Endothelial cell of umbilical vein (primary cell): Measurements from ENCODE around the gene NAPB. TPM values are rescaled to one million over a fixed set of nuclear protein-coding genes. Genes with fewer than 3 reads are reported as not detected.

Experiments used
- BruUV-seq: library from RNA; stranded (reverse); fragments of 400-500 nt; replicated peaks from 2 replicates; lab custom pipeline; 2021; lab: Mats Ljungman, UMichigan
- CTCF ChIA-PET: fragments of 300-600, 350-600 bp; sonication (Branson Sonifier 250); formaldehyde crosslinking; loops from one replicate; lab custom pipeline; 2021; ENCODE audit warnings: antibody characterized with exemption, inconsistent platforms; lab: Charles Lee
- POLR2A ChIA-PET: fragments of 300-600, 350-600 bp; sonication (Branson Sonifier 250); formaldehyde crosslinking; loops from one replicate; lab custom pipeline; 2021; ENCODE audit warnings: antibody characterized with exemption, inconsistent platforms; lab: Charles Lee
- DNase-seq: peaks from one replicate; pipeline ENCODE4 v3.0.0-alpha.2; 2011; ENCODE audit warnings: low read depth, low spot score
- FAIRE-seq: peaks from 2 replicates; lab custom pipeline; 2011; peaks lifted over from hg19 to GRCh38; lab: Jason Lieb, UNC
- H2AFZ ChIP-seq: 2 replicates; pipeline ENCODE4 v1.6.0; 2012; ENCODE audit warnings: low read depth, low read length, control low read depth, inconsistent platforms
- H3K27ac ChIP-seq: 2 replicates; pipeline ENCODE4 v1.5.1; 2011; ENCODE audit warnings: low read depth, mild to moderate bottlenecking, control low read depth, low read length, moderate library complexity; ENCODE audit not compliant: insufficient read depth
- H3K27me3 ChIP-seq, 2 experiments: 2 replicates each; pipeline versions ENCODE4 v1.6.0 to v1.6.1; 2011; ENCODE audit warnings: low read length in 2 of 2, mixed read lengths in 1 of 2; ENCODE audit not compliant: control insufficient read depth in 2 of 2, insufficient read depth in 2 of 2
- H3K36me3 ChIP-seq, 2 experiments: 2 replicates in 1 of 2; 3 replicates in 1 of 2; pipeline ENCODE4 v1.5.1; 2011; ENCODE audit warnings: low read length in 2 of 2, mild to moderate bottlenecking in 1 of 2, moderate library complexity in 1 of 2; ENCODE audit not compliant: control insufficient read depth in 2 of 2, insufficient read depth in 2 of 2; ENCODE audit errors: extremely low read depth in 1 of 2
- H3K4me1 ChIP-seq: 3 replicates; pipeline ENCODE4 v1.5.1; 2011; ENCODE audit warnings: mild to moderate bottlenecking, low read length; ENCODE audit not compliant: control insufficient read depth, insufficient read depth; ENCODE audit errors: extremely low read depth
- H3K4me2 ChIP-seq: 2 replicates; pipeline ENCODE4 v1.6.1; 2011; ENCODE audit warnings: low read length, control low read depth, mixed read lengths; ENCODE audit not compliant: insufficient read depth
- H3K4me3 ChIP-seq, 3 experiments: fragments of 200-600 bp in 1 of 3; sonication (generic), shearing (Covaris generic) in 1 of 3; replicated peaks in 1 of 3; 2 replicates each; pipeline ENCODE4 v1.5.1; 2011 to 2016; ENCODE audit warnings: control low read depth in 3 of 3, low read length in 3 of 3, mild to moderate bottlenecking in 2 of 3, inconsistent platforms in 1 of 3, low read depth in 1 of 3, moderate library complexity in 1 of 3; ENCODE audit not compliant: insufficient read depth in 1 of 3
- H3K79me2 ChIP-seq: 2 replicates; pipeline ENCODE4 v1.6.0; 2012; ENCODE audit warnings: low read length, inconsistent platforms; ENCODE audit not compliant: control insufficient read depth, insufficient read depth
- H3K9ac ChIP-seq: replicated peaks from 2 replicates; pipeline ENCODE3; 2011; ENCODE audit warnings: low read length, control low read depth; ENCODE audit not compliant: insufficient read depth; ENCODE audit errors: extremely low read depth
- H3K9me1 ChIP-seq: replicated peaks from 3 replicates; pipeline ENCODE4 v1.6.0; 2011; ENCODE audit warnings: mild to moderate bottlenecking, low read length; ENCODE audit not compliant: control insufficient read depth, insufficient read depth; ENCODE audit errors: extremely low read depth
- H3K9me3 ChIP-seq: replicated peaks from 2 replicates; pipeline ENCODE4 v1.5.1; 2012; ENCODE audit warnings: low read length, inconsistent platforms; ENCODE audit not compliant: control insufficient read depth, insufficient read depth
- H4K20me1 ChIP-seq: replicated peaks from 2 replicates; pipeline ENCODE3; 2011; ENCODE audit warnings: mild to moderate bottlenecking, low read length; ENCODE audit not compliant: control insufficient read depth, insufficient read depth; ENCODE audit errors: extremely low read depth
- CTCF ChIP-seq, 2 donors: IDR thresholded peaks; 1 replicate in 1 of 2; 2 replicates in 1 of 2; pipeline ENCODE4 v1.5.1; 2011; ENCODE audit warnings: low read length in 2 of 2, mild to moderate bottlenecking in 2 of 2, moderate library complexity in 2 of 2, control low read depth in 1 of 2, inconsistent platforms in 1 of 2, low read depth in 1 of 2; ENCODE audit not compliant: insufficient read depth in 1 of 2; ENCODE audit errors: extremely low read depth in 1 of 2
- EZH2 ChIP-seq: IDR thresholded peaks from 2 replicates; pipeline ENCODE4 v1.6.1; 2012; ENCODE audit warnings: borderline replicate concordance, low read depth, mild to moderate bottlenecking, moderate library complexity, low read length, inconsistent platforms; ENCODE audit not compliant: severe bottlenecking
- FOS ChIP-seq: IDR thresholded peaks from 2 replicates; pipeline ENCODE4 v1.6.1; 2011; ENCODE audit warnings: mild to moderate bottlenecking, low read length, moderate library complexity, borderline replicate concordance; ENCODE audit not compliant: insufficient read depth
- GATA2 ChIP-seq: IDR thresholded peaks from 2 replicates; pipeline ENCODE4 v1.7.0; 2011; ENCODE audit warnings: low read depth, mild to moderate bottlenecking, moderate library complexity, mixed read lengths, low read length; ENCODE audit not compliant: insufficient read length, insufficient read depth
- JUN ChIP-seq: IDR thresholded peaks from 2 replicates; pipeline ENCODE4 v1.6.1; 2011; ENCODE audit warnings: borderline replicate concordance, low read depth; ENCODE audit not compliant: insufficient read length, insufficient read depth
- MAX ChIP-seq: IDR thresholded peaks from 2 replicates; pipeline ENCODE4 v1.6.1; 2011; ENCODE audit not compliant: insufficient read depth, insufficient read length
- MYC ChIP-seq: IDR thresholded peaks from one replicate; pipeline ENCODE4 v1.6.1; 2011; ENCODE audit warnings: mild to moderate bottlenecking, low read depth, low read length
- POLR2A ChIP-seq: IDR thresholded peaks from 2 replicates; pipeline ENCODE4 v1.6.1; 2012; ENCODE audit warnings: low read depth, mild to moderate bottlenecking, control low read depth, low read length
- POLR2AphosphoS5 ChIP-seq: IDR thresholded peaks from 2 replicates; pipeline ENCODE4 v1.6.1; 2012; ENCODE audit warnings: low read depth, mild to moderate bottlenecking, control low read depth, low read length, moderate library complexity; ENCODE audit not compliant: insufficient read depth
- dilution Hi-C: fragments of 300-500 bp; cut with MboI; formaldehyde crosslinking; loops from one replicate; pipeline ENCODE4 v1.15.0; 2019; ENCODE audit warnings: low sequenced_read_pairs; ENCODE audit not compliant: extremely low pct_ligation_motif_present
- intact Hi-C: fragments of 100-400 bp; cut with micrococcal nuclease; formaldehyde crosslinking; loops from one replicate; pipeline ENCODE4 v1.10.0; 2022
- polyA plus RNA-seq, 4 experiments: library from polyadenylated mRNA; depleted of rRNA in 3 of 4; stranded (reverse) in 3 of 4; unstranded in 1 of 4; fragments of >200 nt; gene quantifications; 2 replicates each; pipeline versions ENCODE4 v1.2.1 to v1.2.3, GENCODE V29; 2011 to 2012; ENCODE audit warnings: missing spikeins in 1 of 4
- total RNA-seq: library from RNA; stranded (reverse); gene quantifications from 2 replicates; pipeline ENCODE4 v1.2.3, GENCODE V29; 2021

Gene NAPB
- total and polyA plus RNA-seq, 2 donors (not counting 3 experiments of a cell fraction or from before 2014, with no cell fraction given), result 4.7 to 10.1 TPM

- Histone ChIP-seq H3K27me3 (no peaks in the 10 kb centered on the region), H3K4me2 (no peak overlapping the region), H3K36me3 (no peaks in the 10 kb centered on the region), H3K4me1 (peaks cover 5% of the 10 kb centered on the region), H3K9me3 (no peaks in the 10 kb centered on the region), H4K20me1 (peaks cover 3% of the 10 kb centered on the region), H3K9ac (no peak overlapping the region), H3K9me1 (no peaks in the 10 kb centered on the region), H3K79me2 (peaks cover 88% of the 10 kb centered on the region), H3K27ac (no peak overlapping the region), H3K4me3 (no peak overlapping the region), H2AFZ (no peak overlapping the region)
- no peak for TF ChIP-seq GATA2
- TF ChIP-seq MYC, result no peak
- TF ChIP-seq CTCF (IDR thresholded peaks at IDR 0.05; ENCODE audit: extremely low read depth in 1 of 2, insufficient read depth in 1 of 2, low read depth in 1 of 2, low read length in 2 of 2), result no peak
- no peak for TF ChIP-seq POLR2A
- TF ChIP-seq MAX, result no peak
- TF ChIP-seq FOS, result no peak
- TF ChIP-seq EZH2, result no peak
- no peak for TF ChIP-seq JUN
- TF ChIP-seq POLR2AphosphoS5, result no peak
- ChIA-PET POLR2A (no interaction called here), CTCF (interaction anchor here (1.5 to 1.9 kb wide), 2 partner anchors 9 to 17 kb away, joined by 4 to 10 read pairs; no protein-coding TSS in a partner anchor)
- BruUV-seq, result no TSS peak
- FAIRE-seq (no peak), DNase-seq (no peak)
- dilution Hi-C loops, result no loop called here
- intact Hi-C loops, result no loop called here
Measured at GRCh38 chr20:23414526-23415188, 6.6 kb downstream of the NAPB start.
